NCI-H1417 treated with DMSO at 0.1 percent for 48 hours (cell line): ENCODE results near the gene OR56A1.
"Not testable (repeated sequence)": the region's sequence is repeated elsewhere in the genome, so short reads cannot be mapped to it uniquely, and the experiment has no call there.

ENCODE experiments used
- DNase-seq: peaks from one replicate; lab custom pipeline; 2025; lab: John Stamatoyannopoulos, UW

The OR56A1 gene, protein sequence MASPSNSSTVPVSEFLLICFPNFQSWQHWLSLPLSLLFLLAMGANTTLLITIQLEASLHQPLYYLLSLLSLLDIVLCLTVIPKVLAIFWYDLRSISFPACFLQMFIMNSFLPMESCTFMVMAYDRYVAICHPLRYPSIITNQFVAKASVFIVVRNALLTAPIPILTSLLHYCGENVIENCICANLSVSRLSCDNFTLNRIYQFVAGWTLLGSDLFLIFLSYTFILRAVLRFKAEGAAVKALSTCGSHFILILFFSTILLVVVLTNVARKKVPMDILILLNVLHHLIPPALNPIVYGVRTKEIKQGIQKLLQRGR

DNA sequence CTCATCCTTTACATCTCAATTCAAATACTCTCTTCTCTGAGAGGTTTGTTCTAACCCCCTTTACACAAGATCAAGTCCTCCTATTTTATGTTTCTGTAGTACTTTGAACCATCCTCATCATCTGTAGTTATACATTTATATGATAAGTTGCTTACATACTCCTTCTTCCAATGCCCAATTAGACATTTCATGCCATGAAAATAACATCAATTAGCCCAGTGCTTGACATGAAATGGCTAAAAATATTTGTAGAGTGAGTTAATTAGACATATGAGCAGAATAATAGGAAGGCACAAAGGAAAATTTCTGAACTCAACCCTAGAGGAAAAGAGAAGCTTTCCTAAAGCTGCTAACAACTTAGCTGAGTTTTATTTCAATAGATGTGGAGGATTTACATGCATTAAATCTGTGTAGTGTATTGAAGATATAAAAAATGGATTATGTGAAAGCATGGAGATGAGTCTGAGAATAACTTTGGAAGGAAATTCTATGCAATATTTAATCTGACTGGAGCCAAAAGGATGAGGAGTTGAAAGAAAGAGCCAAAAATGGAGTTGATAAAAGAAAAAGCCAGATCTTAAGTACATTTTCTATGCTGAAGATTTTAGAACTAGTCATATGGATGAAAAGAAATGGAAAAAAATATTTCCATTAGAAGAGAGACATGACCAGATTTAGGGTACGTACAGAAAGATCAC is at the start of gene OR56A1:
Gene OR56A1 (minus strand): TSS at position 51 of the 698 bp plus-strand sequence. CDS start 3,066 bp downstream, outside the sequence.
- no peak for DNase-seq

DNA sequence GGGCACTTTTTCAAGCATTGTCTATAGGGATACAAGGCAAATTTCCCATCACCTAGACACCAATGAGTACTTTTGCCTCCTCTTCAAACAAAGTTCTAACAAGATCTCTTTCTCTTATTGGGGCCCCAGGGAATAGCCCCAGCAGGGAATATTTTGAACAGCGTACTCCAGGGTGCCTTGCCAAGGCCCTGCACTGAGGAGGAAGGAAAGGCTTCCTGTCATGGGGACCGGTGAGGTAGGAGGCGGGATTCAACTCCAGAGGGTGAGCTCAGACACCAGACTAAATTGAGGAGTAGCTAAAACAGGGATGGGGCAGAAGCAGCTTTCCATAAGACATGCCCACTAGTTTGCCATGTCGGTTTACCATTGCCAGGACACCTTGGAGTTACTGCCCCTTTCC is 48.9 kb upstream of the OR56A1 start:
- DNase-seq: no peak

DNA sequence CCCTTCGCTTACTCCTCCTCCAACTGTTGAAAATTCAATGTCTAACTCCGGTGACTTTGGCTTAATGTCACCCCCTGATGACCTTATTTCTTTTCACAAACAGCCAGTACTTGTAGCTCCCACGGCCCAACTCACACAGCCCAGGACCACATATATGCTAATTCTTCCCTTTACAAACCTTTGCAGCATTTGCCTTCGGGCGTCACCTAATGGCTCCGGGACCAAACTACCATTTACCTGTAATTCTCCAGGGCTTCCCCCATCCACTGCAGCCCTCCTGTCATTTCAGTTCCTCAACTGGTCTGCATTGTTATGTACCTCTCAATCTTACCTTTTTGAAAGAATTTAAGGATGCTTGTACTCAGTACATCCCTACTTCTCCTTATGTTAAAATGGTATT is 47.2 kb upstream of the OR56A1 start:
- DNase-seq: no peak

DNA sequence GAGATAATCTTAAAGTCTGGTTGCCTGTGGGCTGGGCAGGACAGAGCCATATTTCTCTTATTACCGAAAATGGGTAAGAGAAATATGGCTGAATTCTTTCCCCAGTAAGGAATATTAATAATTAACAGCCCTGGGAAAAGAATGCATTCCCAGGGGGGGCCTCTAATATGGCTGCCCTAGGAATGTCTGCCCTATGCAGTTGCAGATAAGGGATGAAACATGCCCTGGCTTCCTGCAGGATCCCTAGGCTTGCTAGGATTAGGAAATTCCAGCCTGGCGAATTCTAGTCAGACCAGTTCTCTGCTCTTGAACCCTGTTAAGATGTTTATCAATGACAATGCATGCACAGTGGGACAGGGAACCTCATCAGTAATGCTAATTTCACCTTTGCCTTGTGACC is 45.9 kb upstream of the OR56A1 start:
- DNase-seq: not testable (repeated sequence)

- DNase-seq: no peak
These were observed 36.9 kb upstream of the OR56A1 start for GRCh38 chr11:6067502-6067901.

DNA sequence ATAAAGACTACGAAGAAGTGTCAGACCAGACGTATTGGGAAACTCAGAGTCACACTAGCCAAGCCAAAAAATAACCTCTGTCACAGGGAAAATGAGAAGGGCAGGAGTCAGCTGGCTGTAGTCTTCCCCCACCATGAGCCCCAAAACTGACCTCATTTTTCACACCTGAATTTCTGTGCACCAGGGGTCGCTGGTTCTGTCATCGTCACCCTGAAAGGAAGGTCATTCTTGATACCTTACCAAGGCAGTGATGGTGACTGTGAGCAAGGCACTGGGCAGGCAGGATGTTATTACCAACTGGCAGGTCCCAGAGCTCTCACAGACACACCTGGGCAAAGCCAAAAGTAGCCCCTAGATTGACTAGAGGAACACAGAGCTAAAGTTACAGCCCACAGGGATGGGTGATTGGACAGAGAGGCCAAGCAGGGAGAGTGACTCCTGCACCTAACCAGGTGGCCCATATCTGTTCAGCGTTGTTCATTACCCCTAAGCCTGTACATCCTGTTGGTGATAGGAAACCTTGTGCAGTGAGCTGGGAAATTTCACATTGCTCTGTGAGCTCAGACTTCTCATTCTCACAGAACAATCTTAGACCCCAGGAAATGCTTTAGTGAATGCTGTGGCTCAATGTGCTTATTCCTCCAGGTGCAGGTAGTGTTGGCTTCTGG is 32.3 kb upstream of the OR56A1 start:
- DNase-seq: no peak

DNA sequence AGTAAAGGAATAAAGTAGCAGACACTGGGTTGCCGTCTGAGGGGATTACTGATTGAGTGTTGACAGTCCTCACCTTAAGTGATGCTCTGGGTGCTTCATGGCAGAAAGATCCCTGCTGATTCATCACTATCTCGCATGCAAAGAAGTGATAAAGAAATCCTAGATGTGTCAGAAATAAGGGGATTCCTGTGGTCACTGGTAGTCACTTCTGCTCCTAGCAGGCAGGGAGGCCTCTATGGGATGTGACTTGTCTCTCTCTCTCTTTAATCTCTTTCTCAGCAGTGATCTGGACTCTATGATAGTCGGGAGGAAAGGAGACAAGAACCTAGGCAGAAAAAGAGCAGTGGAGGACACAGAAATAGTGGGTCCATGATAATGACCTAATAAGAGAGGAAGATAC is 30.9 kb upstream of the OR56A1 start:
- DNase-seq: no peak

DNA sequence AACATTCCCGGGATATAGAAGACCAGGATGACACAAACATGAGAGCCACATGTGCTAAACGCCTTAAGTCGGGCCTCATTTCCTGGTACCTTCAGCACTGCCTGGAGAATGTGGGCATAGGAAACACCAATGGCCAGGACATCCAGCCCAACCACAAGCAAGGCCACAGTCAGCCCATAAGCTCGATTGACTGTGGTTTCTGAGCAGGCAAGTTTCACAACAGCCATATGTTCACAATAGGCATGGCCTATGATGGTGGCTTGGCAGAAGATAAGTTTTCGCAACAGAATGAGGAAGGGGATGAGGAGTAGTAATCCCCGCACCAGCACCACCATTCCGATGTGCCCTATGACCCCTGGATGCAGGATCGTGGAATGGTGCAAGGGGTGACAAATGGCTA is 26.9 kb upstream of the OR56A1 start:
- DNase-seq: no peak

DNA sequence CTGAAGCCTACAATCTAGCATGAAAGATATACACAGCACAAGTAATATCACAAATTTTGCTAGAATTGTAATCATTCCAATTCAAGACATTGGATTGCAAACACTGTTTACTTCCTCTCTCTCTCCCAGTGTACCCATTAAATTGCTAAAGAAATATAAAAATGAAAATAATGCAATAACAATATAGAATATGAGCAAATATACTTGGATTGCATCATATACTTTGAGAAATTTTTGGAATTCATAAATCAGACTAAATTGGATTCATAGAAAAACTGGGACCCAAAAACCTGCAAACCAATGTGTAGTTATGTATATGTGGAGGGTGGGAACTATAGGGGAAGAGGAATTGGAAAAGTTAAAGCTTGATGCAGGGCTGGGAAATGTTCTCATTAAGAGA is 25.0 kb upstream of the OR56A1 start:
- no peak for DNase-seq

DNA sequence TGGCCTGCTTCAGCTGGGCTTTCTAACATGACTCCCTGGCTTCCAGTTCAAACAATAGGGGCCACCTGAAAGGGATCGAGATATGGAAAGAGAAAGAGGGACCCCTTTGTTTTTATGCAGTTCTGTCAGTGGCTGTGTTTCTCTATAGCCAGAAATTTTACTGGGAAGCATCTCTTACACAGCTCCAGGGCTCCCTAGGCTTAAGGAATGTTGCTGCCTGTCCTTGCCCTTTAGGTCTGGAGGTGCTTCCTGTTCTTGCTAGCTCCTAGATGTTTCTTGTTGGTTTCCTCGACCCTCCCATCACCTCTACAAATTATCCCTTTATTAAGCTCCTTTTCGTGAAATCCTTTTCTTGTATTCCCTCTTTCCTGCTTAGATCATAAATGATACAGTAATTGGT is 21.8 kb upstream of the OR56A1 start:
- DNase-seq: no peak

DNA sequence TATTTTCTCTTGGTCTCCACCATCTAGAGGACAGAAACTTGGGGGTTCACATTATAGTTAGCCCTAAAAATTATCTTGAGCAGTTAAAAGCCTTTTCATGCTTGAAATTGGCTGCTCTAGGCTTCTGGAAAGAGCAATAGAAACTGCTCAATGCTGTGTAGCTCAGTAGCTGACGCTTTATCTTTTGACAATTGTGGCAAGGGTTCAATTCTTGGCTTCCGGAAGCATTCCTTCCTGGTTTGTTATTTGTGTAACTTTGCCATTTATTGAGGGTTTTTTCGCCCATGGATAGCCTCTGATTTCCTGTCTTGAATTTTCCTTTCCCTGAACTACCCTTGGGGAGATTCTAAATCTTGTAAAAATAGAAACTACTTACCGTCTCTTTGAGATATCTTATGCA is 10.3 kb upstream of the OR56A1 start:
- no peak for DNase-seq

GRCh38 chr11:6027501-6027900 is 3.1 kb downstream of the OR56A1 start:
- no peak for DNase-seq

- DNase-seq: no peak
These were observed 5.5 kb downstream of the OR56A1 start for GRCh38 chr11:6025056-6025455.

DNA sequence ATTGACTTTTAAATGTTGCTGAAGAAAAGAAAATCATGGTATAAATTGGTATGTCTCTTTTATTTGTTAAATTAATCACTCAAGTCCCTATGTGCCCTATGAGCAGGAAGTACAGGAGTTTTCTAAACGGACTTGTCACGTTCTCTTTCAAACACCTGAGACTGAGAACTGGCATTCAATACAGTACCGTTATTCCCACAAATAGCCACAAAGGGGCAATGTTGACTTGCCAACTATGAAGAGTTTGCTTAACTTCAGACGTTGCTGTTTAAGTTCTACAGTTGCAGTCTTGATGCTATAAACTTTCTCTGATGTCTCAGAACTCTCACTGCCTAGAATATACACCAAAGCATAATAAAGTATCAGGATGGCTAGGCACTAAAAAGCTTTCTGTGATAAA is 7.6 kb downstream of the OR56A1 start:
- no peak for DNase-seq

DNA sequence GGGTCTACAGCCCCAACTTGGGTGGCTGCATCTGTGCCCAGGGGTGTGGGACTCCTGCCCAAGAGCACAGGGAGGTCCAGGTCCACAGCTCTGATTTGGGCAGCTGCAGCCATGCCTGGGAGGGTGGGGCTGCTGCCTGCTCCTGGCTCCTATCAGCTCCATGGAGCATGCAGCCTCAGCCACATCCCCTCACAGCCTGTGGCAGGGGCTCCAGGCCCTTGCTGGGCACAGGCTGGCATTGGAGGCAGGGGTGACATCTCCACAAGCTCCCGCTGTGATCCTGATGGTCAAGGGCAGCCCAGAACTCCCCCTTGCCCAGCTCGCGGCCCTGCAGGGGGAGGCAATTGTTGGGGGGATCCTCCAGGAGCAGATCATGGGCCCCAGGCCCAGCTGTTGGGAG is 17.5 kb downstream of the OR56A1 start:
- no peak for DNase-seq

- no peak for DNase-seq
These were observed 18.4 kb downstream of the OR56A1 start for GRCh38 chr11:6012035-6012668.

- no peak for DNase-seq
These were observed 23.7 kb downstream of the OR56A1 start, which contains the start of gene OR56A4 for GRCh38 chr11:6006846-6007245. TSS of gene OR56A4 (minus strand) at chr11:6006946. CDS start at chr11:6002992, 3,954 bp downstream.

DNA sequence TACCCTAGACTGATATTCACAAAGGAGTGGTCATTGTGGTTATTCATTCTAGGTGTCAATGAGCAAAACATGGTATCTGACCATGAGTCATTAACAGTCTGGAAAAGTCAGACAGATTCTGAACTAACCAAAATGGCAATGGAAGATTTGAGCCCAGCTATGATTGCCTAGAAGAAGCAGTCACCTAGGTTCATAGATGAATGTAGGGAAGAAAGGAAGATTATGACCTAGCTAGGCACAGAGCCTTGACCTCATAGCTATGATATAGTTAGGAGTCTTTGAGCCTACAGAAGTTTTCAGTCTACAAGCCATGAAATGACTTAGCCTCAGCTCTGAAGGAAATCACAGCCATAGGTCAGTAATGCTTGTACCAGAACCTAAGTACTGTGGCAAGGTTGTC is 24.2 kb downstream of the OR56A1 start:
- no peak for DNase-seq

DNA sequence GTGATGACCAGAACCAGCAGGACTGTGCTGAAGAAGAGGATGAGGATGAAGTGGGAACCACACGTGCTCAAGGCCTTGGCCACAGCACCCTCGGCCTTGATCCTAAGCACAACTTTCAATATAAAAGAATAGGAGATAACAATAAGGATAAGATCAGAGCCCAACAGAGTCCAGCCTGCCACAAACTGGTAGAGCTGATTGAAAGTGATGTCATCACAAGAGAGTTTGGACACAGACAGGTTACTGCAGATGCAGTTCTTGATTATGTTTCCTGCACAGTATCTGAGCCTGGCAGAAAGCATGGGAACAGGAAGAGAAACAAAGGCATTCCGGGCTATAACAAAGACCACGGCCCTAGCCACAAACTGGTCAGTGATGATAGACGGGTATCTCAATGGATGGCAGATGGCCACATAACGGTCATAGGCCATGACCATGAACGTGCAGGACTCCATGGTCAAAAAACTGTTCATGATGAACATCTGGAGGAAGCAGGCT is 28.3 kb downstream of the OR56A1 start:
- no peak for DNase-seq

DNA sequence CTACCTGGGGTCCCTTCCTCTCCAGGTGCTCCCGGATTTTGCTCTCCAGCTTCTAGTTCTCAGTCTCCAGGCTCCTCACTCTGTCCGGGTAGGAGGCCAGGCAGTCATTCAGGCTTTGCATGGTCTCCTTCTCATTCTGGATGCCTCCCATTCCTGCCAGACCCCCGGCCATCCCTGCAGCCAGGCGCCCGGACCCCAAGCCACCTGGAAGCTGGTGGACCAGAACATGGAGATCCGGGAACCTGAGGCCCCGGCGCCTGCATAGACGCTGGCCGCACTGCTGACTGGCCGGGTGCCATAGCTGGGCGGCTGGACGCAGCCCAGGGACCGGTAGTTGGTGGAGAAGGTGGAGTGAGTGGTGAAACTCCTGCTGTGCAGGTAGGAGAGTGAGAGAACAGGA is 35.8 kb downstream of the OR56A1 start:
- no peak for DNase-seq

- no peak for DNase-seq
These were observed 37.8 kb downstream of the OR56A1 start for GRCh38 chr11:5992604-5993251.

DNA sequence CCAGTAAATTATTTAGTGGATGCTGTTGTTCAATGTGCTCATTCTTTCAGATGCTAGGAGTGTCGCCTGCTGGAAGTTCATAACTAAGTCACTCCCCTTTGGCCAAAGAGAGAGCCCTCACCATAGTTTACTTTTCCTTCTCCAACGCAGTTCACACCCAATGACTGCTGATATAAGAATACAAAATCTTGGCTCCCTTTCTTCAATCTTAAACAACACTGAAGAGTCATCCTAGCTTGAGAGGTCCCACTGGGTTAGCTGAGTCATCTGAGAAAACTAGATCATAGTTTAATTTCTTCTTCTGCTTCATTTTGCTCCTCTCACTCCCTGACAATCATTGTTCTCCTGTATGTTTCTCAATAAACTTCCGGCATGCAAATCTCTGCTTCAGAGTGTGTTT is 38.4 kb downstream of the OR56A1 start:
- no peak for DNase-seq
